Measurements from ENCODE around the gene TRIM45.
A peak's percentile ranks its signal among the peaks of the same experiment; 100 is the strongest.

The TRIM45 gene

DNA sequence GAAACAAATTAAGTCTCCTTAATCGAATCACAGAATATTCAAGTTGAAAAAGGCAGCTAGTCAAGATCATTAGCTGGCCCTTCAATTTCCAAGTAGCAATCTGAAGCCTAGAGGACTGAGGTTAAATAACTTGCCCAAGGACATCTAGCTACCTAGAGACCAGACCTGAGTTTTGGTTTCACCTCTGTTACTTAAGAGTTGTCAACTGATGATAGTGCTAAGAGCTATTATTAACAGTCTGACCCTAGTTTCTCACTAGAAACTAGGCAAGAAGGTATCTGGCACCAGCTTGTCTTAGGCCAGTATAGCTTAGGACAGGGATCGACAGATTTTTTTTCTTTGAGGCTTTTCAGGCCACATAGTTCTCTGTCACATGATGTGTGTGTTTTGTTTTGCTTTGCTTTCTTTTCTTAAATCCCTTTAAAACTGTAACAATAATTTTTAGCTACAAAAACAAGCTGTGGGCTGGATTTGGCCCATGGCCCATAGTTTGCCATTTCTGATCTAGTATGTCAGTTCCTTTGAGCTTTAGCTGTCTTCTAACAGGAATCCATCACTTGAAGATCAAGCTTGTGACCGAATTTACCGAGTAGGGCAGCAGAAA lies 23.2 kb downstream of the TRIM45 start:
- no peak for DNase-seq

DNA sequence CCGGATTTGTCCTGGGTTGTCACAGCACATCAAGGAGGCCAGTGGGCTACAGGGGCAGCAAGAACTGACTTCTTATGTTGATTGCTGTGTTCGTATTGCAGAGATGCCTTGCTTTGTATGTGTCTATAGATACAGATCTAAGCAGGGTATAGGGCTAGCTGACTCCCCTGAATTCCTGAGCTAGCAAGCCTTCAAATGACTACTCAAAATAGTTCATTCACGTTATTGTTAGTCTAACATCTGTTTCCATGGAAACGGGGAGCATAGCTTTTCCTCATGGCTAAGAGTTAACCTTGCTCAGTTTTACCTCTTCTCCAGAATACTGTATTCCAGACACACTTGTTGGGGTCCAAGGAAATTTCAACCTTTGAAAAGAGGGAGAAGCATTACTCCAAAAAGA lies 24.1 kb downstream of the TRIM45 start:
- no peak for DNase-seq

DNA sequence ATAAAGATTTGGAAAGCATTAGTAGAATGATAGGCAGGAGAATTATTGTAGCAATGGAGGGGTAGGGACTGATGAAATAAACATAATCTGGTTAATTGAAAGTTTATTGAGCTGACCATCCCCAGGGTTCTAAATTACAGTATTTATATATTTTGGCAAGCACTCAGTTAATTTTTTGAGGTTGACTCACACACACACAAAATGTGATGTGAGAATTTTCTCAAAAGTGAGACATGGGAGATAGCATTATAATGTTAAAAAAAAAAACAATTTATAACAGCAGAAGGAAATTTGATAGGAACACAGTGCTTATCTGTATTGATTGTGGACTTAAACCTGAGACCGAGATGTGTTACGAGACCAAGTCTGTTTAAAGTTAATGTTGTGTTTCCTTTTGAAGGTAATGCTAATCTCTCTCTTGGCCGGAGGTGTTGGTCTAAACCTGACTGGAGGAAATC lies 24.6 kb downstream of the TRIM45 start:
- DNase-seq, result no peak

DNA sequence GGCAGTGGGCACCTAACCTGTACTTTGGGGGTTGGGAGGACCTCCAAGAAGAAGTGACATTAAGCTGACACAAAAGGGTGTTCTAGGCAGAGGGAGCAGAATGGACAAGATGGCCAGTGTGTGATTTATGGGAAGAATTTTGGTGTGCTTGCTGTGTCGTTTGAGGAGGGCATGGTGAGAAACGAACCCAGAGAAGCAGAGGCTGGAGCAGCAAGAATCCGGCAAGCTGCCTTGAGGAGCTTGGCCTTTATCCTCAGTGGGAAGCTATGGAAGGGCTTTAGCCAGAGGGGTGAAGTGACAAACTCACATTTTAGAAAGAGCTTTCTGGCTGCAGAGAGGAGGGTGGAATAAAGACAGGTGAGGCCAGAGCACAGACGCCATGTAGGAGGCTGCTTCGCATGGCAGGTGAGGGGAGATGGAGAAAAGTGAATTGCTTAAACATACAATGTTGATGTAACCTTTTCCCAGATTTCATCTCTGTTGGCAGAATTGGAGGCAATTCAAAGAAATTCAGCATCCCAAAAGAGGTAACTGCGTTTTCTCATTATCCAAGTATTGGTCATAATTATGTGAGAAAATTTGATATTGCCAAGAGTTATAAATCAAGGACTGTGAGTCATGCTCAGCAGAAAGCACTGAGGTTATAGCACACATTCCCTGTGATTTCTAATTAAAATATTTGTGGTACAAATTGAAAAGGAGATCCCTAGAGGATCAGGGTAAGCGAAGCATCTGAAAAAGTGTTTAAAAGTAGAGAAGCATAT lies 26.5 kb downstream of the TRIM45 start:
- DNase-seq, result no peak

DNA sequence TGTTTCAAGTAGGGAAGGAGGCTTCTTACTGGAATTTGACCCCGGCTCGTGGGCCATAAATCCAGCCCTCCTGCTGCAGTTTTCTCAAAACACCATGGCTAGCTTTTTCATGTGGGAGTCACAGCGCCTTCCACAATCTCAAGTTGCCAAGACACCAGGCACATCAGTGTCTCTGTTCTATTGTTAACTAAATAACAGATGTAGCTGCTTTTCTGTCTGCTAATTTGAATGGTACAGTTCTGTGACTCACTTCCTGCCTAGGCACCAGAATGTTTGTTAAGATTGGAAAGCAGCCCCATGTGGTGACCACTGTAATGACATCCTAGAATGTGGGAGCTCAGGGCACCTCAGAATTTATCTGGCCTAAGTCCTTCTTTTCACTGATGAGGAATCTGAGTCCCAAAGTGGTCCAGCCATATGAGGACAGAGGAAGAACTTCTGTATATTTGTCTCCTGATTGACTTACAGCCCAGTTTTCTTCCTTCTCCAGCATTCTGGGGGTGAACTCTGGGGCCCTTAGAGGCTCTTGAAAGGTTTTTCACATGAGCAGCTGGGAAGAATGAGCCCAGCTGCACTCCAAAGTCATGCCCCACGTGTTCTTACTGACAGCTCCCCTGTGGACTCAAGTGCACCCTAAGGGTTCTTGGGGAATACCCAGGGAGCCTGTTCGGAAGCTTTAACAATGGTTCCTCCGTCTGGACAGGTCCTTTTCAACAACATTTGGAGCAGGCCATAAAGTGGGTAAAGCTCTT lies 27.5 kb downstream of the TRIM45 start:
- peak; percentile 72 for DNase-seq

DNA sequence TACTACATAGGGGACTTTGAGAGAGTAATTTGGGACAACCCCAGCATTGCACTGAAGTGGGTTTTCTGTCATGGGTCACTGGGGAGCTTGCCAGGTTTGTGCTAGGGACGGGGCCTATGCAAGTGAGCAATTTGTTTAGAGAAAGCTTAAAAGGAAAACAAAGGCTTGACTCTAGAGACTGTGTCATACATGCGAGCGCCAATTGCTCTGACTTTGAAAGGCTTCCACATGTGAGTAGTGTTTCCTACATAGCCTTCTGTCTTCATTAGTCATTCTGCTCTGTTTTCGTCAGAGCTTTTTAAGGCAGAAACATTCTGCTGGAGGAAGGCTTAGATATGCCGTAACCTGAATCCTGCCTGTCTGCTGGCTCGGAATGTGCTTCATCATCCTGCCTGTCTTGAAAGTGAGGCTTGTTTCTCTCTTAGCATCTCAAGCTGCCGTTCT lies 28.4 kb downstream of the TRIM45 start:
- DNase-seq, result no peak

DNA sequence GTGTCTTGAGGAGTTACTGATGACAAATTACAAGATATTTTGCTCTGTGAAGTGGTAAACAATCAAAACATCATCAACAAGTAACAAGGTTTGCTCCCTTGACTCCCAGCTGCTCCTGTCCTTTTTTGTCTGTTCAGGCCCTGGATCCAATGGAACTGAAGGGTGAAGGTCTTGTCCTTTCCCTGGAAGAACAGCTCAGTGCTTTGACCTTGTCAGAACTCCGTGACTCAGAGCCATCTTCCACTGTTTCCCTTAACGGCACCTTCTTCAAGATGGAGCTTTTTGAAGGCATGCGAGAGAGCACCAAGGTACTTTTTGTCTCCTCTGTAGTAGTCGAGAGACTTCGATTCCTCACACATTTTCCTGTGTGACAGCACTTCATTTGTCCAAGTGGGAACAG lies 29.0 kb downstream of the TRIM45 start:
- DNase-seq, result no peak

DNA sequence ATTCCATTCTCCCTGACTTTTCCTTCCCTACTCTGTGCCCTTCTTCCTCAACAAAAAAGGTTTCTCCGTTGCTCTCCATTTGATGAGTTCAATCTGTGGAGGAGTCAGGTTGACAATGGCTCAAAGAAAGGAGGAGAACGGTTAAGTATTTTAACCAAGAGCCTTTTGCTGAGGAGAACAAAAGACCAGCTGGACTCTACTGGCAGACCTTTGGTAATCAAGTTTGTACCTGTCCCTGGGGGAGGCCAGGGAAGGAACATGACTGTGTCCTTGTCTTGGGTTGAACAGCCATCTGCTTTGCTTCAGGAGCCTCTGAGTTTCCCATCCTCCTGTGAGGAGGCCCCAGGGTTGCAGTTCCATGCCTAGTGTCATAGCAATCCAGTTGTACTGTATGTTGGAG lies 31.6 kb downstream of the TRIM45 start:
- DNase-seq, result no peak

DNA sequence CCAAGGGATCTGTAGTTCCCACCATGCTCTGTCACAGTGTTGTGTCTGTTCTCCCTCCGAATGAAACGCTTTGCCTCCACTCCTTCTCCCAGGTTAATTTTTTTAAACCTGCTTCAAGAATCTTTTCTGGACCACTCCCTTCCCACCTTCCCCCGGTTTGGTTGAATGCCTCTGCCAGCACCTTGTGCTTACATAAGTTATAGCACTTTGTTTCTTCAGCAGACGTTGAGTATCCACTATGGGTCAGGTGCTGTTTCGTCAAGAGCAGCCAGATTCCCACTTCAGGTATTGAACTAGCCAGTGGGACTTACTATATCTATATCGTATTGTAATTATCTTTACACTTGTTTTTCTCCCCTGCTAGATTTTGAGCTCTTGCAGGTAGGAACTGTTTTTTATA lies 33.9 kb downstream of the TRIM45 start:
- DNase-seq, result no peak

DNA sequence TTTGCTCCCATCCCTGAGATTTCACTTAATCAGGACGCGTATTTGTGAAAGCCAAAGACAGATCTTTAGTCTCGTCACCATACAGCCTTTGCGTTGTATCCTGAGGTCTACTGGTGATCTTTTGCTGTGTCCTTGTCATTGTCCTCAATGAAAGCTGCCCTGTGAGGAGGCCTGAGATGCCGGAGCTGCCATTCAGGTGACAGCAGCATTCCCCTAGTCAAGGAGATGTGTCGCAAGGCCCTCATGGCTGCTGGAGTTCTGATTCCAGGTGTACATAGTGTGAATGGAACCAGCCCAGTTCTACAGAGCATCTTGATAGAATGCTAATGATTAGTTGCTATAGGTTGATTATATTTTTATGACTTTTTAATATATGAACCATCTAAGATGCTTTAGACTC lies 37.3 kb downstream of the TRIM45 start:
- DNase-seq, result no peak

DNA sequence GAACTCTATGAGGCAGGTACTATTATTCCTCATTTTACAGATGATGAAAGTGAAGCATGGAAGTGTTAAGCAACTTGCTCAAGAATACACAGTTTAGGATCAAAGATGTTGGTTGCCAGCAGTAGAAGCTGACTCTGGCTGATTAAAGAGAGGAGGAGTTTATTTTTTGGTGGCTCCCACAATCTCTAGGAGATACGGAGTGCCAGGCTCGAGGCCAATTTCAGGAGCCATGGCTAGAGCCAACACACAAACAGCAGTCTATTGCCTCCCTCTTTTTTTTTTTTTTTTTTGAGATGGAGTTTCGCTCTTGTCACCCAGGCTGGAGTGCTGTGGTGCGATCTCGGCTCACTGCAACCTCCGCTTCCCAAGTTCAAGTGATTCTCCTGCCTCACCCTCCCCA lies 41.8 kb downstream of the TRIM45 start:
- no peak for DNase-seq

DNA sequence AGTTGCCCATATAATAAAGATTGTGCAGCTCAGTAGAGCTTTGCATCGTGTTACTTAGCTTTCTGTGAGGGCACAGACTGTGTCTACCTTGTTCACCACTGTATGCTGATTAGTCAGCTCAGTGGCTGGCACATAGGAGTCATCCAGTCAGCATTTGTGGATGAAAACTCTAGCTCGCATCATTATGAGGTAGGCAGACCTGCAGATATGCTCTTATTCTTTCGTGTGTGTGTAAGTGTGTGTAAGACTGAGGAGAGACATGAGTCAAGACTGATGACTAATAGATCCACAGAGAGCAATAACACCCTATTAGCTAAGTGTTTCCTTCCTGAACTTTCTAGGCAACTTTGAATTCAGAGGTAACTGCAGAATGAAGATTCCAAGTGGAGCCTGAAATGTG lies 44.3 kb downstream of the TRIM45 start:
- DNase-seq, result peak; percentile 79

DNA sequence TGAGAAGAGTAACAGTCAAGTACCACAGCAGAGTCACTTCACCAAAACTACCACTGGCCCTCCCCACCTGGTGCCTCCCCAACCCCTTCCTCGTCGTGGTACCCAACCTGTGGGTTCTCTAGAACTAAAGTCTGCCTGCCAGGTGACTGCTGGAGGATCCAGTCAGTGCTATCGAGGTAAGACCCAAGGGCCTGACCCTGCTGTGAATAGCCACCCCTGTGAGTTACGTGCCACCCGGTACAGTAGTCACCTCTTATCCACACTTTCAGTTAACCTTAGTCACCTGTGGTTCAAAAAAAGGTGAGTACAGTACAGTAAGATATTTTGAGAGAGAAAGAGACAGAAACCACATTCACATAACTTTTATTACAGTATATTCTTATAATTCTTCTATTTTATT lies 44.9 kb downstream of the TRIM45 start:
- DNase-seq, result no peak

DNA sequence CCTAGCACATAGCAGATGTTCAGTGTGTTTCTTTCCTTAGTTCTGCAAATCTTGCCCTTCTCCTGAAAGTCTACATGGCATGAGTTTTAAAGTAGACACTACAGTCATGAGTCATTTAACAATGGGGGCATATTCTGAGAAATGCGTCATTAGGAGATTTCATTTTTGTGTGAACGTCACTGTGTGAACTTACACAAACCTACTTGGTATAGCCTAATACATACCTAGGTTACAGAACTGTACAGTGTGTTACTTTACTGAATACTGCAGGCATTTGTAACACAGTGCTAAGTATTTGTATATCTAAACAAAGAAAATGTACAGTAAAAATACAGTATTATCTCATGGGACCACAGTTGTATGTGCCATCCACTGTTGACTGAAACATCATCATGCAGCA lies 51.4 kb downstream of the TRIM45 start:
- no peak for DNase-seq

DNA sequence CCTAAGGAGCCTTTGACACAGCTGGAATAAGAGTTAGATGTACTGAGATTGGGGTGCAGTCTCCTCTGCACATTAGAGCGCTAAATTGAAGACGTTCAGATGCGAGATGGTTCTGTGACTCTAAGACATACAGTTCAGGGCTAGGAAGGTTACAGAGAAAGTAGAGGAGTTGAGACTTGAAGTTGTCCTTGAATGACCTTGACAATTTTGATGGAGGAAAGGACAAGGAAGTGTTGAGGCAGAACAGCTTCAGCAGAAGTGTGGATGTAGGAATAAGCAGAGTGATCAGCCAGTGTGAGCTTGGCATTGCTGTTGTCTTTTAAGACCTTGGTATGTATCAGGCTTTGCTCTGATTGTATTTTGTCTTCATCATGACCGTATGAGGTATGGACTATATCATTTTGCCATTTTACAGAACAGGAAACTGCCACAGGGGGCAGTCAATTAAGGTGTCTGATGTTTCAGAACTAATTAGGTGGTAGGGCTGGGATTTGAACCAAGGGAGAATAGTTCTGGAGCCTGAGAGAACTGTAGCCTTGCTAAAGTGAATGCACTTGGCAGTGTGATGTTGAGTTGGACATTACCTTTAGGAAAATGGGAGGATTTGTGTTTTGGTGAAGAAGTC lies 52.2 kb downstream of the TRIM45 start:
- DNase-seq, result no peak

DNA sequence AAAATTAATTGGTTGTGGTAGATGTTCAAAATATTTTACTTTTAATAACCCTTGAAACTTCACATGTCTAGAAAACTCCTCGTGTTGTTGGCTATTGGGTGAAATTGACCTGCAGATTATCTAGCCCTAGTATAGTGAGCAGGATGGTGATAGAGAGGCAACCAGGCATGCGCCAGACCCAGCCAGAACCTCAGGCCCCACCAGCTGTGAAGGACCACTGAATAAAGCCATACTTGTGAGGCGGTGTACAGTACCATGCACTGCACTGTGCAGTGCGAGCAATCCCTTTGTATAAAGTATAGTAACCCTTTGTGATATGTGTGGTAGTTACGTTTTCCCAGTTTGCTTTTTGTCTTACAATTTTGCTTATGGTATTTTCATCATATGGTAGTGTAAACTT lies 53.0 kb downstream of the TRIM45 start:
- DNase-seq, result no peak

DNA sequence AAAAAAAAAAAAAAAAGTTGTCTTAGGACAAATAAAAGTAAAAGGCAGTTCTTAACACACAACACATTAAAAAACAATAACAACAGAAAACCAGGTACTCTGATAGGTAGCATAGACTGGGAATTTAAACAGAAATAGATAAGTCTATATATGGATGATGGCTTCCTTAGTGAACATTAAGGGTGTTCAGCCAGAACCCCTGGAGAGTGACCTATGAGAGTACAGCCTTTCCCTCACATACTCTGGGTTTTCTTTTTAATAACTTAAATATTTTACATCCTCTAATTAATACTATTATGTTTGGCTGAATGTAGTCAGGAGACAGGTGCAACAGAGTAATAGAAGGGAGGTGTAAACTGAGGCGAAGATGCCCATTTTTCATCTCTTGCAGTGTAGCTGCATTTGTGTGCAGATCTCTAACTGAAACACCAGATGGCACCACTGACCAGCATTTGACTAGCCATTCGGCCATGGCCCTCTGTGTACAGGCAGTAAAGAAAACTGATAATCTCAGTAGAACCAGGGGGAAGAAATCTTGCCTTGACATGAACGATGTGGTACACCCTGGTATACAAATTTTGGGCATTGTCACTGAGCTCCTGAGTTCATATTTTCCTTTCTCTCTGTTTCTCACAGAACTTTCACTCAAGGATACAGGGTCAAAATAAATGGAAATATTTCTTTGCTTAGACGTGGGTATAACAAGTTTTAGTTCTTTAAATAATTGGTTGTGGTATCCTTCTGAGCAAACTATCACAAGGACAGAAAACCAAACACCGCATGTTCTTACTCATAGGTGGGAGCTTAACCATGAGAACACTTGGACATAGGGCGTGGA lies 53.8 kb downstream of the TRIM45 start:
- DNase-seq, result peak; percentile 76

DNA sequence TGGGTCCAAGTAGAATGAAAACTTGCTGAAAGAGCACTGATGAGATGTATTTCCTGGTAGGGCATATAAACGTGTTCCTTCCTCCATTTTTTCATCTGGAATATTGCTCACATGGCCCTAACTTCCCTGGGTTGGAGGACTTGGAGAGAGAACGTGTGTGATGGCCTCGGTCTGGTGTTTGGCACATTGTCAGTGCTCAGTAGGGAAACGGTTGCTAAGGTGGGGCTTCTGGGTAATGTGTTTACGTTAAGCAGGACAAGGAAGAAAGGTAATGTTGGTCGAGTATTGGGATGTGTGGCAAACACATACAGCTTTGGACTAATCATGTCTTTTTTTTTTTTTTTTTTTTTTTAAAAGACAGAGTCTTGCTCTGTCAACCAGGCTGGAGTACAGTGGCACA lies 55.2 kb downstream of the TRIM45 start:
- no peak for DNase-seq

DNA sequence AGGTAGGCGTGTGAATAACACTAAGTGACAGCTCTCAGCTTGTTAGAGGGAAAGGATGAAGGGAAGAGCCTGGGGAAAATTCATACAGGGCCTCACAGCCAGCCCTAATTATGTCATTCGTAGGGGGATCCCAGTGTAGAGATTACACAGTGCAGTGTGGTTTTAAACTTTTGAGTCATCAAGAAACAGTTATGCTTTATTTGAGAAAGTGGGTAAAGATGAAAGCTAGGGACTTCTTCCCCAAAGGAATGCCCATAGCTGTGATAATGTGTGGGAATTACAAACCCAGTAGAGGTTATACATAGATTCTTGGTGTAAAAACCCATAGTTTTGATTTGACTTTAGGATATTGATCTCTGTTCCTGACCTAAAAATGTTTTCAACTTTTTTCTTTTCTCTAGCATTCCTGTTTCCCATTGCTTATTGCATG lies 59.5 kb downstream of the TRIM45 start:
- peak; percentile 68 for DNase-seq
